SK-N-MC (cell line): ENCODE data around the gene MBTPS2.

Source experiments
- EZH2 ChIP-seq: fragments of 200-600 bp; sonication (generic); IDR thresholded peaks from one replicate; pipeline ENCODE4 v1.6.1; 2017; ENCODE audit warnings: antibody characterized with exemption
- POLR2AphosphoS5 ChIP-seq: IDR thresholded peaks from 2 replicates; pipeline ENCODE4 v1.6.1; 2012; ENCODE audit warnings: mild to moderate bottlenecking, low read depth, low read length, borderline replicate concordance

- TF ChIP-seq POLR2AphosphoS5: no peak
- no peak for TF ChIP-seq EZH2
These were observed 14.2 kb downstream of the MBTPS2 start for GRCh38 chrX:21853578-21853977.
